Calu3 (cell line): ENCODE results near the gene SF3B6. TPM values are rescaled to one million over a fixed set of nuclear protein-coding genes. Genes with fewer than 3 reads are reported as not detected.

Source experiments
- Bru-seq: library from RNA; stranded (reverse); fragments of 400-500 nt; gene quantifications from one replicate; lab custom pipeline; 2021; lab: Mats Ljungman, UMichigan
- BruChase-seq, 2 experiments: library from RNA; stranded (reverse); fragments of 400-500 nt; gene quantifications; one replicate each; lab custom pipeline; 2021; lab: Mats Ljungman, UMichigan
- BruUV-seq: library from RNA; stranded (reverse); fragments of 400-500 nt; replicated peaks from 2 replicates; lab custom pipeline; 2021; lab: Mats Ljungman, UMichigan
- CTCF ChIA-PET: fragments of 300-600 bp; sonication (Branson Sonifier 250); formaldehyde crosslinking; loops from one replicate; lab custom pipeline; 2022; ENCODE audit warnings: antibody characterized with exemption; lab: Charles Lee
- DNase-seq: peaks from one replicate; pipeline ENCODE4 v3.0.0; 2022
- H3K27ac Mint-ChIP-seq: one replicate; pipeline ENCODE4 v1.8.0; 2022; ENCODE audit warnings: mixed read lengths; ENCODE audit not compliant: unreplicated experiment
- H3K27me3 Mint-ChIP-seq: one replicate; pipeline ENCODE4 v1.8.0; 2022; ENCODE audit warnings: mixed read lengths; ENCODE audit not compliant: unreplicated experiment
- H3K36me3 Mint-ChIP-seq: one replicate; pipeline ENCODE4 v1.8.0; 2022; ENCODE audit warnings: mild to moderate bottlenecking, moderate library complexity, mixed read lengths; ENCODE audit not compliant: insufficient read depth, unreplicated experiment
- H3K4me1 Mint-ChIP-seq: one replicate; pipeline ENCODE4 v1.8.0; 2022; ENCODE audit warnings: mild to moderate bottlenecking, low read depth, mixed read lengths; ENCODE audit not compliant: unreplicated experiment
- H3K4me3 Mint-ChIP-seq: one replicate; pipeline ENCODE4 v1.8.0; 2022; ENCODE audit warnings: mild to moderate bottlenecking, low read depth, moderate library complexity, mixed read lengths; ENCODE audit not compliant: unreplicated experiment
- H3K9me3 Mint-ChIP-seq: one replicate; pipeline ENCODE4 v1.8.0; 2022; ENCODE audit warnings: low read depth, mixed read lengths; ENCODE audit not compliant: unreplicated experiment
- intact Hi-C: fragments of 100-400 bp; cut with micrococcal nuclease; formaldehyde crosslinking; loops from one replicate; pipeline ENCODE4 v1.10.0; 2022; ENCODE audit not compliant: unreplicated experiment
- long read RNA-seq: library from polyadenylated mRNA; stranded (forward); transcript quantifications from one replicate; pipeline ENCODE4 v2.0.0, GENCODE V29; 2022
- total RNA-seq: library from RNA; stranded (reverse); gene quantifications from 2 replicates; pipeline ENCODE4 v1.2.3, GENCODE V29; 2022
- TF ChIP-seq, protein P1 (sequence below): fragments of 200-600 bp; IDR thresholded peaks from one replicate; pipeline ENCODE4 v1.8.0; 2022; ENCODE audit warnings: antibody characterized with exemption; ENCODE audit not compliant: unreplicated experiment

The SF3B6 gene, protein sequence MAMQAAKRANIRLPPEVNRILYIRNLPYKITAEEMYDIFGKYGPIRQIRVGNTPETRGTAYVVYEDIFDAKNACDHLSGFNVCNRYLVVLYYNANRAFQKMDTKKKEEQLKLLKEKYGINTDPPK
- total RNA-seq (112 and 125 TPM in 2 replicates), Bru-seq, nascent RNA (percentile 84 among the genes with signal in this experiment), BruChase-seq, experiment 1, labeled RNA remaining after a 6-hour chase (percentile 93 among the genes with signal in this experiment), BruChase-seq, experiment 2, labeled RNA remaining after a 2-hour chase (percentile 78 among the genes with signal in this experiment)
- long read RNA-seq, transcript SF3B6-201 (4 exons, 770 nt) = major isoform, 343 of 359 reads
- long read RNA-seq, partial matches to known transcripts = 4 of 359 reads
- long read RNA-seq, other reads (novel, unspliced or antisense) = 10 of 359 reads

DNA sequence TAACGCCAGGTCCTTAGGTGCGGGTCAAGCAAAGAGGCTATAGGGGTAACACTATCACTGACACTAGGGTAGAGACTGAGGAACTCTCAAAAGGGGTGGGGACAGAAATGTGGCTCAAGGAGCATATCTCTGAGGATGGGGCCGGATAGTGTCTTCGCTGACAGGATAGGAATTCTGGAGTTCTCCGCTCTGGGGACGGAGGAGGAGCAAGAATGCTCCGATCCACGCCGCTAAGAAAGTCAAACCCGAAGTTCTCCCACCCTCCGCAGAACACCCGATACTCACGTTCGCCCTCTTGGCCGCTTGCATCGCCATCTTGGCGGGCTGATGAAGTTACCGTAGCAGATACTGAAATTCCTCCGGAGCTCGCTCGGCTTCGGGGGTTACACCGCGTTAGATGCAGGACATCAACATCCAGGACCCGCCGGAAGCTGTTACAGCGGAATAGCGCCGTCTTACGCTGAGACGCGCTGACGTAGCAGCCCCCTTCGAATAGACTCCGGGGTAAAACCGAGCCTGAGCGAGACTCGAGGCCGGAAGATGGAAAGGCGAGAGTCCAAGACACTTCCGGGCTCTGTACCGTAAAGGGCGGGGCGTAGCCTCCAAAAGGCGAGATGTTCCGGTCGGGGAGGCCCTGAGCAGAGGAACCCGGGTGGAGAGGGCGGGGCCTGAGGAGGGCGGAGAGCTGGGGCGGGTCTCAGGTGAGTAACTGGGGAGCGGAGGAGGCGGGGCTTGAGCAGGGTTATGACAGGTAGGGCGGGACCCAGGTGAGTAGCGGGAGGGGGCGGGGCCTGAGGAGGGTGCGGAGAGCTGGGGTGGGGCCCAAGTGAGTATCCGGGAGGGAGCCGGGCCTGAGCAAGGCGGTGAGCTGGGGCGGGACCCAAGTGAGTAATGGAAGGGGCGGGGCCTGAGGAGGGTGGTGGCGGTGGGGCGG lies at the start of gene SF3B6:
Gene SF3B6, minus strand, starts transcription at position 412 of the 934 bp plus-strand sequence. Its CDS starts 97 bp downstream, at position 315.
- CTCF ChIA-PET = interaction anchor here (0.6 to 1.7 kb wide), 13 partner anchors 9 to 717 kb away, joined by 3 to 8 read pairs (median 5); partner anchors contain the start of genes ATAD2B, CENPO, PTRHD1 and TP53I3
- Mint-ChIP-seq H3K27ac (peak within 1 kb of the TSS; percentile 80), H3K4me1 (peaks cover 15% of the 10 kb centered on the region), H3K36me3 (peaks cover 40% of the 10 kb centered on the region), H3K27me3 (no peaks in the 10 kb centered on the region), H3K9me3 (no peaks in the 10 kb centered on the region), H3K4me3 (peak within 1 kb of the TSS; percentile 79)
- TF ChIP-seq, protein P1, sequence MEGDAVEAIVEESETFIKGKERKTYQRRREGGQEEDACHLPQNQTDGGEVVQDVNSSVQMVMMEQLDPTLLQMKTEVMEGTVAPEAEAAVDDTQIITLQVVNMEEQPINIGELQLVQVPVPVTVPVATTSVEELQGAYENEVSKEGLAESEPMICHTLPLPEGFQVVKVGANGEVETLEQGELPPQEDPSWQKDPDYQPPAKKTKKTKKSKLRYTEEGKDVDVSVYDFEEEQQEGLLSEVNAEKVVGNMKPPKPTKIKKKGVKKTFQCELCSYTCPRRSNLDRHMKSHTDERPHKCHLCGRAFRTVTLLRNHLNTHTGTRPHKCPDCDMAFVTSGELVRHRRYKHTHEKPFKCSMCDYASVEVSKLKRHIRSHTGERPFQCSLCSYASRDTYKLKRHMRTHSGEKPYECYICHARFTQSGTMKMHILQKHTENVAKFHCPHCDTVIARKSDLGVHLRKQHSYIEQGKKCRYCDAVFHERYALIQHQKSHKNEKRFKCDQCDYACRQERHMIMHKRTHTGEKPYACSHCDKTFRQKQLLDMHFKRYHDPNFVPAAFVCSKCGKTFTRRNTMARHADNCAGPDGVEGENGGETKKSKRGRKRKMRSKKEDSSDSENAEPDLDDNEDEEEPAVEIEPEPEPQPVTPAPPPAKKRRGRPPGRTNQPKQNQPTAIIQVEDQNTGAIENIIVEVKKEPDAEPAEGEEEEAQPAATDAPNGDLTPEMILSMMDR = no peak
- DNase-seq = peak; percentile 100
- intact Hi-C loops = loop anchor here (2.0 to 5.0 kb wide), 3 partner anchors 29 to 149 kb away; partner anchors contain the start of genes ATAD2B and WDCP
- BruUV-seq = TSS peak; percentile 70

GRCh38 chr2:24123922-24124580 lies 47.9 kb upstream of the SF3B6 start:
- DNase-seq = no peak
- H3K9me3 Mint-ChIP-seq = no peaks in the 10 kb centered on the region
- no peaks in the 10 kb centered on the region for H3K27me3 Mint-ChIP-seq
- peak overlapping the region; percentile 88 for H3K4me3 Mint-ChIP-seq
- peaks cover 13% of the 10 kb centered on the region for H3K4me1 Mint-ChIP-seq
- CTCF ChIA-PET = interaction anchor here (1.5 kb wide), 1 partner anchor 40 kb away, joined by 5 read pairs; the partner anchor contains the start of gene TP53I3
- TF ChIP-seq, protein P1 = no peak
- peaks cover 20% of the 10 kb centered on the region for H3K36me3 Mint-ChIP-seq
- intact Hi-C loops = no loop called here
- H3K27ac Mint-ChIP-seq = peak overlapping the region; percentile 79
- BruUV-seq = TSS peak; percentile 31

- H3K4me3 Mint-ChIP-seq = peak within 1 kb of the TSS; percentile 88
- peak; percentile 86 for DNase-seq
- peak within 1 kb of the TSS; percentile 79 for H3K27ac Mint-ChIP-seq
- no TSS peak for BruUV-seq
- TF ChIP-seq, protein P1 = no peak
- no peaks in the 10 kb centered on the region for H3K9me3 Mint-ChIP-seq
- intact Hi-C loops = no loop called here
- peaks cover 20% of the 10 kb centered on the region for H3K36me3 Mint-ChIP-seq
- no peaks in the 10 kb centered on the region for H3K27me3 Mint-ChIP-seq
- CTCF ChIA-PET = interaction anchor here (1.5 kb wide), 1 partner anchor 39 kb away, joined by 5 read pairs; the partner anchor contains the start of gene TP53I3
- peaks cover 13% of the 10 kb centered on the region for H3K4me1 Mint-ChIP-seq
These were observed 47.2 kb upstream of the SF3B6 start, which contains the start of the genes FAM228B and PFN4 for GRCh38 chr2:24123195-24123921. Gene FAM228B, plus strand, starts transcription at chr2:24123469. Its CDS starts 893 bp downstream, at chr2:24124362. Gene PFN4, minus strand, starts transcription at chr2:24123334. Its CDS starts 799 bp downstream, at chr2:24122535.
